Suppressor macrophage treated with lipopolysaccharide for 4 hours (primary cell): ENCODE results near the gene GATD1.

Source experiments
- DNase-seq: peaks from one replicate; pipeline ENCODE4 v3.0.0-alpha.2; 2020

The GATD1 gene

DNA sequence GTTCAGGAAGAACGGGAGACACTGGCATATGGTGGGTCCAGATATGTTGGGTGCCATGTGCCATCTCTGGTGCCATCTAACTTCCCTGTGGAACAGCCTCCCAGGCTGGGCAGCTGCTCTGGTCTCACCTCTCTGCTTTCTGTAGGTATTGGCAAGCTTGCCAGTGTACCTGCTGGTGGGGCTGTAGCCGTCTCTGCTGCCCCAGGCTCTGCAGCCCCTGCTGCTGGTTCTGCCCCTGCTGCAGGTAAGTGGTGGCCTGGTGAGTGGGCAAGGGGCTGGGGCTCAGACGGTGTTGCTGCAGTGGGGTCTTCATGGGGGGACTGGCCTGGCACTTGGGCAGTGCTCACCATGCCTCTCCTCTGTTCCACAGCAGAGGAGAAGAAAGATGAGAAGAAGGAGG lies 35.1 kb upstream of the GATD1 start:
- no peak for DNase-seq

DNA sequence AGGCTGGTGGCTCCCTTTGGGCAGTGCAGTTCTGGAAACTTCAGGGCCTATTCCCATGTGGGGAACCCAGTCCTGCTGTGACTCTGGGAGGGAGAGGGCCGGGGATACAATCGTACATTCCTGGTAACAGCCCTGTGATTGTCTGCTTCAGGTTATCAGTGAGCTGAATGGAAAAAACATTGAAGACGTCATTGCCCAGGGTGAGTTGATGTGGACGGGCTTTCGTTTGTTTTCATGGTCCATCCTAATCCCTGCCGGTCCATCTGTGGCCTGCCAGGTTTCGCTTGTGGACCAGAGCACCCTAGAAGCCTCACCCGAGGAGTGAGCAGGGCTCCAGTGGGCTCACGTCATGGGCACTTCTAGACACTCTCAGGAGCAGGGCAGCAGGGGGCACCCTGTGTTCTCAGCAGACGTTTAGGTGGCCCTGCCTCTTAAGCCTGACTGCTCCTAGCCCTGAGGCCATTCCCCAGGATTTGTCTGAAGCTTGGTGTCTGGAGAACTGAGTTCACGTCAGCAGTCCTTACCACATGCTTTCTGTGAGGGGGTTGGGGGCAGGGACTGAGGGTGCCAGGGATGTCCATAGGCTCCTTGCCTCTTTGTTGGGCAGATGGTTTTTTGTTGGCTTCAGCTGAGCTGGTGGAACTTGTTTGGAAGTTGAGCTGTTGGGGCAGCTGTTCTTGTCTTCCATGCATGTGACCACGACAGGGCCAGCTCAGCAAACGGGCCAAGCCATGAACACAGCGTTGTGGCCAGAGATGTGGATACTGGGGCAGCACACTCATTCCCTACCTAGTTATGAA lies 34.4 kb upstream of the GATD1 start:
- DNase-seq, result no peak

DNA sequence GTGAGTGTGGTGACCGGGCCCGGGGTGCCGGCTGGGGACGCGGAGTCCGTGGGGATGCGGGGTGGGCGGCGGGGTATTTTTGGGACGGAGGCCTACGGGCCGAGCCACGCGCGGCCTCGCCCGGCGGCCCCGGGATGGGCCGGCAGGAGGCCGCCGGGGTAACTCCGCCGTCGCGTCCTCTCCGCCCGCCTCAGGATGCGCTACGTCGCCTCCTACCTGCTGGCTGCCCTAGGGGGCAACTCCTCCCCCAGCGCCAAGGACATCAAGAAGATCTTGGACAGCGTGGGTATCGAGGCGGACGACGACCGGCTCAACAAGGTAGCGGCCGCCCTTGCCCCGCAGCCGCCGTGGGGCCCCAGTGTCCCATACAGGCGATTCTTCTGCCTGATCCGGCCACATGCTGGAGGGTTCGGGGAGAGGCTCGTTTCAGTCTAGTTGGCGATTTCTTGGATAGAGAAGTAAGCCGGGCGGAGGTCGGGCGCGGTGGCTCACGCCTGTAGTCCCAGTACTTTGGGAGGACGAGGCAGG lies 32.8 kb upstream of the GATD1 start:
- no peak for DNase-seq

DNA sequence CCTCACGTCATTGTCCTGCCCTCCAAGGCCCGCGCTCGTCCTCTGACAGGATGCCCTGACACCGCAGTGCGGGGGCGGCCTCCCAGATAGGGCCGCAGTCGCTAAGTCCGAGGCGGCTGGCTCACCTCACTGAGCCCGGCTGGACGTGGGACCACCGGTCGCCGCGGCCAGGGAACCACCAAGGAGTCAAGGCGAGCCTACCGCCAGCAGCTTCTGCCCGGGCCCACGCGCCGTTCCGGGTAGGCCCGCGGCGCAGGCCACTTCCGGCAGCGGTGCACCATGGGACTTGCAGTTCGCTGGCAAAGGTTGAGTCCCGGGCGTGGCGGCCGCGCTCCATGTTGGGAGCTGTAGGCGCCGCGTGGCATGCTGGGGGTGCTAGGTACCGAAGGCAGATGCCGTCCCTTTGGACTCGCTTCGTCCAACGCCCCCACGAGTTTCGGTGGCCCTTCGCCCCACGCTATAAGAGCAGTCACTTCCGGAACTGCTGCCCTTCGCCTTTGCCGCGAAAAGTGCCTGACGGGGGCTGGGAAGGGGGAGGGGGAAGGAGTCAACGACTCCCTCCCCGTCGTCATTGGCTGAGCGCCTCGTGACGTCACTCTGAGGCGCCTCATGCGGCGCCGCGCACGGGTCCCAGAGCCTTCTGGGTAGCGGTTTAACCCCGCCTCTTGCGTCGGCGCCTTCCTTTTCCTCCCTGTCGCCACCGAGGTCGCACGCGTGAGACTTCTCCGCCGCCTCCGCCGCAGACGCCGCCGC lies 32.2 kb upstream of the GATD1 start, which contains the start of gene RPLP2:
RPLP2 (plus strand) TSS at position 681 of the 753 bp plus-strand sequence. CDS start 268 bp downstream, outside the sequence.
- DNase-seq, result peak; percentile 99

DNA sequence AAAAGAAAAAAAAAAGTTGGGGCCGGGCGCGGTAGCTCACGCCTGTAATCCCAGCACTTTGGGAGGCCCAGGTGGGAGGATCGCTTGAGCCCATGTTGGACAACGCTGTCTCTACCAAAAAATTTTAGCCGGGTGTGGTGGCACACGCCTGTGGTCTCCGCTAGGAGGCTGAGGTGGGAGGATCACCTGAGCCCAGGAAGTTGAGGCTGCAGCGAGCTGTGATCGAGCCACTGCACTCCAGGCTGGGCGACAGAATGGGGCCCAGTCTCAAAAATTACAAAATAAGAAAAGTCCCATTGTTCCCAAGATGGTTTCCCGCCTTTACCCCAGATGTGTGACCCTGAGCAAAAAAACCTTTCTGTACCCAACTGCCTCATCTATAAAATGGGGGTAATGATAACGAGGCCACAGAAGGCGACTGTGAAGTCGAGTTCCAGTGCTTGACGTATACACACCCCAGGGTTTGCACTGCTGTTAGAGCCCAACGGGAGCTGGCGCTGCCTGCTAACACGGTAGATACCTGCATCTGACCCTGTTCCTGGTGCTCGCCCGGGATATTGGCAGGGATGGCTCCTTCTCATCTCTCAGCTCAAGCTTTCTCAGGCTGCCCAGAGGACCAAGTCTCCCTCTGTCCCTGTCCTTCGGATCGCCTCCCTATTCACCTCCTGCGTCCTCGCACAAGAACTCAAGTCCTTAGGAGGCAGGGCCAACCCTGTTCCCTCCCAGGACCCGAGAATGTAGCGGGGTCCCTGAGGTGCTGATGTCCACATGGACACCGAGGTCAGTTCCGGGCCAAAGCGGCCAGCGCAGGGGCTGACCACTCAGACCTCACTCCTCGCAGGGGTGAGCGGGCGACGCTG lies 31.4 kb upstream of the GATD1 start:
- DNase-seq, result no peak

DNA sequence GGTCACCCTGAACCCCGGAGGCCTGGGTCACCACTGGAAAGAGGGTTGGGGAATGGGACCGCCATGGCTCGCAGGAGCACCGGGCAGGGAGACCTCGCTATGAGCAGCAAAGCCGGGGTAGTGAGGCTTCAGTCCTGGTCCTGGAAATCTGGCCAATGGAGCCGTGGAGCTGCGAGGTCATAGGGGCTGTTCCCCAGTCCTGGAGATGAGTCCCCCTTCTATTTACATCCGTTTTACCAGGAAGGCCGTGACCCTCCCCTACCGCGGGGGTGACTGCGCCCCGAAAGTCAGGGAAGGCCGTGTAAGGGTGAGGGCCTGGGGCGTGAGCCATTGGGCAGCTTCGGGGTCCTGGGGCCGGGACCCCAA lies 27.3 kb upstream of the GATD1 start:
- no peak for DNase-seq

DNA sequence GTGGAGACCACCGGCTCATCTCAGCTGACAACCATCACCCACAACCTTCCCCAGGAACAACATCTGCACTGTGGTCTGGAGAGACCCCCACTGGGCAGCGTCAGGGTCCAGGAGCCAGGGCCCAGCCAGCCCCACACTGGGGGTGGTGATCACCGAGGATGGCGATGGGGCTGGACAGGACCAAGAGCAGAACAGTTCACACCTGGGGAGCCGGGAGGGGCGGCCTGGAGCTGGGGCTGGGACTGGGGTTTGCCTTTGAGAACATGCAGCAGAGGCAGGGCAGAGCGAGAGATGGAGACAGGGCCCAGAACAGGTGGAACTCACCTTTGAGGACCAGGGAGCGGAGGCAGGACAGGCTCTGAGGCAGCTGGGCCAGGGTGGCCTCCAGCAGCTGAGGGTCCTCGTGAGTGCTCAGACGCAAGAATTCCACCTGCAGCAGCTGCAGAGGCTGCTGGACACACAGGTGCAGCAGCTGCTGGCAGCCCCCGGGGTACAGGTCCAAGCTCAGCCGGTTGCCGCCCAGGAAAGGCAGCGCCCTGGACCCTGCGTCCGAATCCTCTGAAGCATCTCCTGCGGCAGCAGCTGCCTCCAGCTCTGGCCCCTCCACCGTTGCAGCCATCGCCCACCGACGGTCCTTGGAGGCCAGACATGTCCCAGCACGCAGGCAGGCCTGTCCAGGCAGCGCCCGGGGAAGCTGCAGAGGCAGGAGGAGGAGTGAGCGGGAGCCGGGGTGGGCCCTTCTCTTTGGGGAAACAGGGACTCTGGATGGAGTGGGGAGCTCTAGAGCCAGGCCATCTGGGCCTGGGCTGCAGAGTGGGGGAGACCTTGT lies 26.7 kb upstream of the GATD1 start:
- DNase-seq, result no peak

DNA sequence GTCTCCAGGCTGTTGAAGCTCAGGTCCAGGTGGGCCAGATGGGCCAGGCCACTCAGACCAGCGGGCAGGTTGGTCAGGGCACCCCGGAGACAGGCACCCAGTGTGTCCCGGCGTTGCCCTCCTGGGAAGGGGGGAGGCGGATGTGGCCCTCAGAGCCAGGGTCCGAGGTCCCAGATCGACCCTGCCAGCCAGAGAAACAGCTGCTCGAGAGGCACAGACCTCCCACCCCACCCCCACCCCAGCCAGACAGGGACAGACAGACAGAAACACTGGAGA lies 26.1 kb upstream of the GATD1 start:
- no peak for DNase-seq

DNA sequence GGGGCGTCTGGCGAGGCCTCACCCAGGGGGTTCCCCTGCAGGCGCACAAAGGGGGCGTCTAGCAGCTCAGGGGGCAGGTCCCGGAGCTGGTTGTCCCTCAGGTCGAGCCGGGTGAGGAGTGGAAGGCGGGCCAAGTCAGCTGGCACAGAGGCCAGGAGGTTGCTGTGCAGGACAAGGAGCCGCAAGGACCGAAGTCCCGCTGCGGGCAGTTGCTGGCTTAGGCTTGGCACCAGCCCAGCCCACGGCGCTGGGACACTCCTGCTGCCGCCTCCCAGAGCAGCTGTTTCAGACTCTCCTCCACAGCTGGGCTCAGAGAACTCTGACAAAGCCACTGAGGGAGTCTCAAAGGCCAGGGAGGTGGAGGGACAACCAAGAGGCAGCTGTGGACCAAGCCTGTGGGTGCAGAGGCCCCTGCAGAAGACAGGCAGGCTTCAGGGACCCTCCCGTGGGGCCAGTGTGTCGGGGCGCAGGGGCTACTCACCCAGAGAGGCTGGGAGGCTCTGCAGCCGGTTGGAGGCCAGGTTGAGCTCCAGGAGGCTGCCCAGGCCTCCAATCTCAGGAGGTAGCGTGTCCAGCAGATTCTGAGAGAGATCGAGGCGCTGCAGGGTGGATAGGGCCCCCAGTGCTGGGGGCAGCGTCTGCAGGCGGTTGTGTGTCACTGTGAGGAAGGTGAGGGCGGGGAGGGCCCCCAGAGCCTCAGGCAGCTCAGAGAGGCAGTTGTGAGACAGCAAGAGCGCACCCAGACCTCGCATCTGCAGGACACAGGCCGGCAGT lies 25.6 kb upstream of the GATD1 start:
- DNase-seq, result no peak

DNA sequence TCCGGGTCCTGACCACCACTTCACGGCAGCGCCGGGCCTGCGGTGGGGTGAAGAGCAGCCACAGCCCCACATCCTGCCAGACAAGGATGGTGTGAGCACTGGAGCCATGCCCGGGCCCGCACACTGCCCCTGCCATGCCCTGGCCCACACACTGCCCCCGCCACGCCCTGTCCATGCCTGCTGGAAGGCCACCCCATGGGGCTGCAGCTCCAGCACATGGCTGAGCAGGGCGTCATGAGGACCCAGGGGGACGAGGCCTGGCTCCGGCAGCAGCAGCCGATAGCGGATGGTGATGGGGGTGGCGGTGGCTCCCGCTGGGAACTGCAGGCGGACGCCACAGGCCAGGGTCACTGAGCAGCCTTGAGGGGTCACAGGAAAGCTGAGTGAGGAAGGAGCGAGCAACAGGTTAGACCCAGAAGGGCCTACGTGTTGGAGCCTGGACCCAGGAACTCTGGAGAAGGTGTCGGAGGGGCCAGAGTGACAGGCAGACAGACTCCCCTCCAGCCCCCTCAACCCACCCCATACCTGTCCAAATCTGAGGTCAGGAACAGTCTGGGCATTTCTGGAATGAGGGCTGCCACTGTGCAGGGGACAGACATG lies 24.8 kb upstream of the GATD1 start:
- DNase-seq, result no peak

DNA sequence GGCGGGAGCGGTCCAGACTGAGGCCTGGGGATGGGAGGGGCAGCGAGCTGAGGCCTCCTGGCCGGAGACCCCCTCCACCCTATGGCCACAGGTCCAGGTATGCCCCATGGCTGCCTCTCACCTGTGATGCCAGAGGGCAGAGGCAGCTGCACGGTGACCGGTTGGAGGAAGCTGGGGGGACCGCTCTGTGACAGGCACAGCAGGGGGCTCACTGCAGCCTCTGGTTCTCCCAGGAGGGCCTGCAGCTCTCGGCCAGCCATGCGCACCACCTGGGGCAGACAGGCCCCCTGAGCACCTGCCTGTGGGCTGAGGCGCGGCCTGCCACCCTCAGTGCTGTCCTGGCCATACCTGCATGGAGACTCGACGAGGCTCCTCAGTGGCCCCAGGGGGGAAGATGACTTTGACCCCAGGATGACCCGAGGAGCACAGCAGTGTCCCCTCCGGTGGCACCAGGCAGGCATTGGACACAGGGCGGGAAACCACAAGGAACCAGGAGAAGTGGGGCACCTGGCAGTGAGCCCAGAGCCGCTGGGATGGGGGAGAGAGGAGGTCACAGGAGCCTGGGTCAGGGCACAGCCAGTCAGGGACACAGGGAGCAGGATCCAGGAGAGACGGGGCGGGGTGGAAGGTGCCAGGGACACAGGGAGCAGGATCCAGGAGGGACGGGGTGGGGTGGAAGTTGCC lies 24.0 kb upstream of the GATD1 start:
- DNase-seq, result no peak

DNA sequence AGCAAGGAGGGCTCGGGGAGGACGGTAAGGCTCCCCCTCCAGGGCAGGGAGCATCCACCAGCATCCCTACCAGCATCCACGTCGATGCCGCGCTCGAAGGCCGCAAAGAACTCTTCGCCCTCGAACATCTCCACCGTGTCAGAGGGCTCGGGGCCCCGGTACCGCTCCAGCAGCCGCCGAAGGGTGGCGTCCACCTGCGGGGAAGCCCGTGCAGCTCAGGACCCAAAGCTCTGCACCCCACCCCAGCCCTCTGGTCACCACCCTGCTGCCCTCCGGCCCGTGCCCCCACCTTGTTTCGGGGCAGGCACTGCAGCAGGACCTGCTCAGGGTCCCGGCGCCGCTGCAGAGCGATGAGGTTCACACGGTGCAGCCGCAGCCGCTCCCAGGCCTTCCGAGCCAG lies 23.2 kb upstream of the GATD1 start:
- no peak for DNase-seq

DNA sequence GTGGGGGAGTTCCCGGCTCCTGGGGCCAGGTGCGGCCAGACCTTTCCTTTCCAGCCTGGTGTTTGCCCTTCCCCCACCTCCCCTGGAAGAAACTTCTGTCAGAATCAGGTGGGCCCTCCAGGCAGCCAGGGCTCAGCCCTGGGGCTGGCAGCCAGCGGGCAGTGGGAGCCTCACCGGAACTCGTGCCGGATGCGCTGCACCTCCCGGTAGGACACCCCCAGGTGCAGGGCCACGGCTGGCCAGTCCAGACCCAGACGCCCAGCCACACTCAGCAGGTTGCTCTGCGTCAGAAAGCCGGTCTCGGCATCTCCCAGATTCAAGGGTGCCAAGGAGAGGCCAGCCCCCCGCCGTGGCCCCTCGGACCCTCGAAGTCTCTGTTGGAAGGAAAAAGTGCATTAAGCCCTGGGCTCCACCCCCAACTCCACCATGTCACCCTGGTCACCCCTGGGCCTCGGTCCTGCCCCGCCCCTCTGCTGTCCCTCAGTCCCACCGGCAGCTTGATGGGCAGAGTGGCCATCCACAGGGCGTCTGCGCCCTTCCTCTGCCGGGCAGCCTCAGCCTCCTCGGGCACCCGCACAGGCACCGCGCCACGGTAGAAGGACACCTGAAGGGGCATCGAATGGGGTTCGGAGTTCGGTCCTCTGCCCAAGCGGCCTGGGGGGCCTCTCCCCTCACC lies 22.5 kb upstream of the GATD1 start:
- DNase-seq, result no peak

DNA sequence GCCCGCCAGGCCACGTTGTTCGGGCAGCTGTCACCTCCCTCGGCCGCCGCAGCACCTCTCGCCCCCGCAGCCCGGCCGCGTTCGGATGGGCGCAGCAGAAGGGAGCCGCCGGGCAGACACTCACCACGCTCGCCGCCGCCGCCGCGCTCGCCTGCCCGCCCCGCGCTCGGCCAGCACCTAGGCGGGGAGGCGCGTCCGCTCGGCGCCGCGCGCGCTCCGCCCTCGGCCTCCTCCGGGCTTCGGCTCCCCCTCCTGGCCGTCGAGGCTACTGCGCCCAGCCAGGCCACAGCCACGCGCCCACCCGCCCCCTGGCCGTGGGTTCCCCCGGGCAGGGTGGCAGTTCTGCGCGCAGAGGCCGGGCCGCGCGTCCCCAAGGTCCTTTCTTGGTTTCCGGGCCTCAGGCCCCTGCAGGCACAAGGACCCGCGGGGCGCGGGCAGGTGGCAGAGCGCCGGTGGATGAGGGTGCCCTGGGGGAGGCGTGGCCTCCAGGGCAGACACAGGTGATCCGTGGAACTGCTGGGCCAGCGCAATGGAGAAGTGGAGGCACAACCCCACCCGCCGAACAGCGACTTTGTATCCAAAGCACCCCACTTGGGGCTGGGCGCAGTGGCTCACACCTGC lies 20.9 kb upstream of the GATD1 start, which contains the start of gene SLC25A22:
SLC25A22 (minus strand) TSS at position 189 of the 621 bp plus-strand sequence. CDS start 3,275 bp downstream, outside the sequence.
- DNase-seq, result peak; percentile 91

DNA sequence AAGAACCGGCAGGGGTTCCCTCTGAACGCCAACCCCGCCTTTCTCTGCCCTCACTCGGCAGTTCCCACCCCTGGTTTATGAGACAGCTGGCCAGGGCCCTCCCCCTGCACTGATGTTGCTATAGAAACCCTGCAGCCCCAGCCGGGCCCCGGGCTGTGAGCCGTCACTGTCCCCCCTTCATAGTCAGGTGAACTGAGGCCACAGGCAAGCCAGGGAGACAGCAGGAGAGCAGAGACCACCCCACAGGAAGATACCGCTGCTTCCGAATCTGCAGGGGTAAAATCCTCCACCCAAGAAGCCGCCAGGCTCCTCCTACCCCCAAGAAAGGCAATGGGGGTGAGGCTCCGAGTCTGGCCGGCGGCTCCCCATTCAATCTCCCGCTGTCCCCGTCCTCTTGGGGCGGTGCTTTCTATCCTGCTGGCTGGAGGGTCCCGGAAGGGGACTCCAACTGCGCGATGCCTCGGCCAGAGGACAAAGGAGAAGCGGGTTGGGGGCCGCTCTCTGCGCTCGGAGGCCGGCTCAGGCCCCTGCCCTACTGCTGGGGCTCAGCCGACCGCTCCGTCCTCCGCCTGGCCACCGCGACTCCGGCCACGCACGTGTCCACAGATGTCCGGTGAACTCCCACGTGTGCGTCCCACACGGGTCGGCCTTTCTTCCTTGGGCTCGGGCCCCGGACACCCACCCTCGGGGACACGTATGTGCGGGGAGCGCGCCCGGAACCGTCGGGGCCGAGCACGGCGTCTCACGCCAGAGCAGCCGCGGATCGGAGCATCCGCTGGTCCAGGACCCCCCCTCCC lies 20.2 kb upstream of the GATD1 start:
- DNase-seq, result peak; percentile 67

DNA sequence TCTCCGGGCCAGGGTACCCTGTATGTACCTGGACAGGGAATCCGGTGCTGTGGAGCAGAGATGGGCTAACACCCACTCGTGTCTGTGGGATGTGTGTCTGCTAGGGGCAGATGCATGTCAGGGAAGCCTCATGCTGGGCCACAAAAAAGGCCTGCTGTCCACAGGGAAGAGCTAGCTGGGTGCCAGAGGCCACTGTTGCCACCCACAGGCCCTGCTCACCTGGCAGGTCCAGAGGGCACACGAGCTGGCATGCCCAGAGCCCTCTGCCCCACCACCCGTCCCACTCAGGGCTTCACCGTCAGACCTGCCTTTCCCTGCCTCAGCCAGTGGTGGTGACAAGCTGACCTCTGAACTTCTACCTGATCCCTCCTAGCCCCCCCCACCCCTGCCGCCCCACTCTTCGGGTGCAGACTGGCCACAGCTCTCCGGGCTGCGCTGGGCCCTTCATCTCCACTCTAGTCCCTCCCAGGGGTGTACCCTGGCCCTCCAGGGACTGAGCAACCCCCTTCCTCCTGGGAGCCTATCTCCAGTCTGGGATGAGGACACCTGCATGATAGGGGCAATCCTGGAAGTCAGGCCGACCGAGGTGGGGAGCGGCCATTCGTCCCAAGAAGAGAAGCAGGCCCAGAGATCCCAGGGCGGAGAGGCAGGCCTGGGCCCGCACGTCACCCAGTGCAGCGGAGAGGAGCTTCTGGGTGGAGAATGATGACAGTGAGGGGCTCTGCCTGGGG lies 19.4 kb upstream of the GATD1 start:
- DNase-seq, result no peak

DNA sequence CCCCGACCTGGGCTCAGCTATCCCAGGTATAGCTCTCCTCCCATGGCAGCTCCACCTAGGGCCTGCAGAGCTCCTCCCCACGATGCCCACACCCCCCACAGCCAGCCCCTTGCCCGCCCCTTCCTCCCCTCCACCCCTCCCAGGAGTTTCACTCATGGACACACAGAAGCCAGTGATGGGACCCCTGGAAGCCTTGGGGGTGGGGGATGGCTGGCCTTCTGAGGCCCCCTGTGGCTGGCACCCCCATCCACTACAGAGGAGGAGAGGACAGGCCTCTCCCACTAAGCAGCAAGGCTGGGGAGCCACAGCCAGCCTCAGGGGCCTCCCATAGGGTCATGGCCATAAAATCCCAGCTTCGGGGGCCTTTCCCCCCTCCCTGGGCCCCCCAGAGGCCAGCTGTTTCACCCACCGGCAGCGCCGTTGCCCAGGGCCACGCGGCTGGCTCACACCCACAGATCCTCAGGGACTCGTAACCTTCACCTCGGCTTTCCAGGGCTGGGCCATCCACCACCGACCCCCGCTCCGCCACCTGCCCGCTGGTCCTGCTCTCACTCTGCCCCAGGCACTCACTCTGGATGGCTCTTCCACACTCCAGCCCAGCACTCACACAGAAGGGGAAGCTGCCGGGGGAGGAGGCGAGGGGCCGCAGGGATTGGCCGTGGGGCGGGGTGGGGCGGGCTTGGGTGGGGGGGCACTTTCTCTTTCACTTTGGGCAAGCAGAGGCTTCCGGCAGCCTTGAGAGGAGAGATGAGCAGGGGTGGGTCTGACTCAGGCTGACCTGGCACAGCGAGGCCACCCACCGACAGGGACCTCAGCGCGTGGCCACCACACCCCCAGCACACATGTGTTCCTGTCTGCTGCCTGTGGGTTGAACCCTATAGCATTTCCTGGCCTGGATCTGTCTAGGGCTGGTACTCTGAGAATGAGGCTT lies 18.6 kb upstream of the GATD1 start:
- DNase-seq, result peak; percentile 95
